GM23338 (cell line): ENCODE measurements around the gene CCR7.
"Not testable (repeated sequence)": the region's sequence is repeated elsewhere in the genome, so short reads cannot be mapped to it uniquely, and the experiment has no call there.

Experiments used
- CREB1 ChIP-seq: fragments of 250-450 bp; sonication (Bioruptor Pico); IDR thresholded peaks from 2 replicates; pipeline ENCODE4 v1.5.0; 2020; ENCODE audit warnings: low read depth, mild to moderate bottlenecking, moderate library complexity
- EZH2 ChIP-seq: fragments of 200-600 bp; sonication (generic); IDR thresholded peaks from one replicate; pipeline ENCODE4 v1.8.0; 2017; ENCODE audit warnings: antibody characterized with exemption, mild to moderate bottlenecking, low read depth; ENCODE audit not compliant: unreplicated experiment
- EZH2phosphoT487 ChIP-seq: fragments of 200-600 bp; sonication (generic); IDR thresholded peaks from one replicate; pipeline ENCODE4 v1.8.1; 2018; ENCODE audit warnings: antibody characterized with exemption; ENCODE audit not compliant: unreplicated experiment
- JUNB ChIP-seq: IDR thresholded peaks from one replicate; pipeline ENCODE4 v1.6.1; 2016; ENCODE audit warnings: antibody characterized with exemption; ENCODE audit not compliant: unreplicated experiment
- NANOG ChIP-seq: IDR thresholded peaks from 2 replicates; pipeline ENCODE4 v1.6.1; 2016; ENCODE audit warnings: antibody characterized with exemption, borderline replicate concordance
- POLR2AphosphoS5 ChIP-seq: IDR thresholded peaks from 2 replicates; pipeline ENCODE4 v1.6.1; 2016; ENCODE audit warnings: antibody characterized with exemption, low read depth
- REST ChIP-seq: IDR thresholded peaks from one replicate; pipeline ENCODE4 v1.6.1; 2018; ENCODE audit warnings: antibody characterized with exemption; ENCODE audit not compliant: unreplicated experiment
- ZNF114 ChIP-seq: fragments of 250-450 bp; sonication (Bioruptor Pico); IDR thresholded peaks from 2 replicates; pipeline ENCODE4 v1.5.0; 2020; ENCODE audit warnings: mild to moderate bottlenecking, moderate library complexity
- ZNF331 ChIP-seq: fragments of 250-450 bp; sonication (Bioruptor Pico); IDR thresholded peaks from 2 replicates; pipeline ENCODE4 v1.5.0; 2020; ENCODE audit warnings: low read depth, mild to moderate bottlenecking, moderate library complexity
- TF ChIP-seq, protein P1 (sequence below), 2 experiments: fragments of 200-600 bp in 1 of 2; sonication (generic) in 1 of 2; conservative IDR thresholded peaks; 2 replicates each; pipeline versions ENCODE4 v1.5.1 to v1.6.1; 2016 to 2017; ENCODE audit warnings: antibody characterized with exemption in 2 of 2, low read depth in 2 of 2, mild to moderate bottlenecking in 2 of 2, moderate library complexity in 1 of 2

GRCh38 chr17:40572245-40572993 lies 7.1 kb upstream of the CCR7 start:
- TF ChIP-seq, protein P1, sequence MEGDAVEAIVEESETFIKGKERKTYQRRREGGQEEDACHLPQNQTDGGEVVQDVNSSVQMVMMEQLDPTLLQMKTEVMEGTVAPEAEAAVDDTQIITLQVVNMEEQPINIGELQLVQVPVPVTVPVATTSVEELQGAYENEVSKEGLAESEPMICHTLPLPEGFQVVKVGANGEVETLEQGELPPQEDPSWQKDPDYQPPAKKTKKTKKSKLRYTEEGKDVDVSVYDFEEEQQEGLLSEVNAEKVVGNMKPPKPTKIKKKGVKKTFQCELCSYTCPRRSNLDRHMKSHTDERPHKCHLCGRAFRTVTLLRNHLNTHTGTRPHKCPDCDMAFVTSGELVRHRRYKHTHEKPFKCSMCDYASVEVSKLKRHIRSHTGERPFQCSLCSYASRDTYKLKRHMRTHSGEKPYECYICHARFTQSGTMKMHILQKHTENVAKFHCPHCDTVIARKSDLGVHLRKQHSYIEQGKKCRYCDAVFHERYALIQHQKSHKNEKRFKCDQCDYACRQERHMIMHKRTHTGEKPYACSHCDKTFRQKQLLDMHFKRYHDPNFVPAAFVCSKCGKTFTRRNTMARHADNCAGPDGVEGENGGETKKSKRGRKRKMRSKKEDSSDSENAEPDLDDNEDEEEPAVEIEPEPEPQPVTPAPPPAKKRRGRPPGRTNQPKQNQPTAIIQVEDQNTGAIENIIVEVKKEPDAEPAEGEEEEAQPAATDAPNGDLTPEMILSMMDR (conservative IDR thresholded peaks at IDR 0.05; ENCODE audit: low read depth in 2 of 2): not testable (repeated sequence)
- TF ChIP-seq POLR2AphosphoS5; EZH2; REST; EZH2phosphoT487; NANOG; ZNF114 (CRISPR knock-in tag); CREB1 (CRISPR knock-in tag); JUNB; ZNF331 (CRISPR knock-in tag): not testable (repeated sequence)
